ENCODE measurements around the gene CRIP3.

The CRIP3 gene

GRCh38 chr6:43271103-43271815 is 37.4 kb downstream of the CRIP3 start:
- no peak for DNase-seq

GRCh38 chr6:43269273-43270007 is 39.2 kb downstream of the CRIP3 start:
- DNase-seq, result no peak

- no peak for DNase-seq
Observed at GRCh38 chr6:43268782-43269272, 39.8 kb downstream of the CRIP3 start.

- DNase-seq, result no peak
Observed at GRCh38 chr6:43268355-43268700, 40.3 kb downstream of the CRIP3 start.

GRCh38 chr6:43267619-43268354 is 40.8 kb downstream of the CRIP3 start:
- DNase-seq, result no peak

- no peak for DNase-seq
Observed at GRCh38 chr6:43265564-43265963, 43.1 kb downstream of the CRIP3 start.

GRCh38 chr6:43264599-43265145 is 44.0 kb downstream of the CRIP3 start:
- no peak for DNase-seq

GRCh38 chr6:43263314-43264178 is 45.1 kb downstream of the CRIP3 start:
- no peak for DNase-seq

- no peak for DNase-seq
Observed at GRCh38 chr6:43262780-43263313, 45.8 kb downstream of the CRIP3 start.

GRCh38 chr6:43262000-43262779 is 46.4 kb downstream of the CRIP3 start:
- DNase-seq, result no peak

- no peak for DNase-seq
Observed at GRCh38 chr6:43261198-43261597, 47.4 kb downstream of the CRIP3 start.

GRCh38 chr6:43260791-43261190 is 47.8 kb downstream of the CRIP3 start:
- DNase-seq, result no peak

GRCh38 chr6:43258807-43259686 is 49.6 kb downstream of the CRIP3 start:
- DNase-seq, result no peak

- DNase-seq, result no peak
Observed at GRCh38 chr6:43258180-43258579, 50.4 kb downstream of the CRIP3 start.

- DNase-seq, result no peak
Observed at GRCh38 chr6:43257367-43258145, 51.1 kb downstream of the CRIP3 start.

GRCh38 chr6:43256670-43257366 is 51.8 kb downstream of the CRIP3 start:
- no peak for DNase-seq

Measured in NCI-H2081 treated with DMSO at 0.1 percent for 48 hours (cell line).